ENCODE data around the gene MGAM2.

MGAM2 gene

GRCh38 chr7:142172932-142173331, 61.4 kb downstream of the MGAM2 start:
- no peak overlapping the region for H3K4me3 ChIP-seq (replicated peaks; ENCODE audit: low read depth, low read length)

DNA sequence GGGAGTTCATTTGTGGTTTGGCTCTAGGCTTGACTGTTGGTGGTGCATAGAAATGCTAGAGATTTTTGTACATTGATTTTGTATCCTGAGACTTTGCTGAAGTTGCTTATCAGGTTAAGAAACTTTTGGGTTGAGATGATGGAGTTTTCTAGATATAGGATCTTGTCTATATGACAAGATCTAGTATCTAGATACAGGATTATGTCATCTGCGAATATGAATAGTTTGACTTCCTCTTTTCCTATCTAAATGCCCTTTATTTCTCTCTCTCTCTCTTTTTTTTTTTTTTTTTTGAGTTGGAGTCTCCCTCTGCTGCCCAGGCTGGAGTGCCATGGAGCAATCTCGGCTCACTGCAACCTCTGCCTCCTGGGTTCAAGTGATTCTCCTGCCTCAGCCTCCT, 62.9 kb downstream of the MGAM2 start:
- TF ChIP-seq CTCF (IDR thresholded peaks at IDR 0.05; ENCODE audit: low read length, missing control alignments): no peak
- no peak for DNase-seq (ENCODE audit: low read depth)
- H3K4me3 ChIP-seq (replicated peaks; ENCODE audit: low read depth, low read length): no peak overlapping the region

More at GRCh38 chr7:142172932-142173331, 61.4 kb downstream of the MGAM2 start:
- no peak for DNase-seq (ENCODE audit: low read depth)
- no peak for TF ChIP-seq CTCF (IDR thresholded peaks at IDR 0.05; ENCODE audit: low read length, missing control alignments)

GRCh38 chr7:142175594-142175993, 64.1 kb downstream of the MGAM2 start:
- DNase-seq (ENCODE audit: low read depth): no peak
- H3K4me3 ChIP-seq (replicated peaks; ENCODE audit: low read depth, low read length): no peak overlapping the region
- no peak for TF ChIP-seq CTCF (IDR thresholded peaks at IDR 0.05; ENCODE audit: low read length, missing control alignments)

DNA sequence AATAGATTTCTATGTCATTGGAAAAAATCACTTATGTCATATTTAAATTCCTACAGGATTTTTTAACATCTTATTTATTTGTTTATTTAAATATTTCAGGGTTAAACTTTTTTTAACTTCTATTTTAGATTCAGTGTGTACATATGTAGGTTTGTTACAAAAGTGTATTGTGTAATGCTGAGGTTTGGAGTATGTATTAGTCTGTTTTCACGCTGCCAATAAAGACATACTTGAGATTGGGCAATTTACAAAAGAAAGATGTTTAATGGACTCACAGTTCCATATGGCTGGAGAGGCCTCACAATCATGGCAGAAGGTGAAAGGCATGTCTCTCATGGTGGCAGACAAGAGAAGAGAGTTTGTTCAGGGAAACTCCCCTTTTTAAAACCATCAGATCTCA, 65.4 kb downstream of the MGAM2 start:
- no peak for DNase-seq (ENCODE audit: low read depth)
- TF ChIP-seq CTCF (IDR thresholded peaks at IDR 0.05; ENCODE audit: low read length, missing control alignments): no peak

GRCh38 chr7:142177869-142178268, 66.4 kb downstream of the MGAM2 start:
- no peak for DNase-seq (ENCODE audit: low read depth)
- H3K4me3 ChIP-seq (replicated peaks; ENCODE audit: low read depth, low read length): no peak overlapping the region
- TF ChIP-seq CTCF (IDR thresholded peaks at IDR 0.05; ENCODE audit: low read length, missing control alignments): no peak

More for the DNA sequence above, 65.4 kb downstream of the MGAM2 start:
- no peak overlapping the region for H3K4me3 ChIP-seq (replicated peaks; ENCODE audit: low read depth, low read length)

DNA sequence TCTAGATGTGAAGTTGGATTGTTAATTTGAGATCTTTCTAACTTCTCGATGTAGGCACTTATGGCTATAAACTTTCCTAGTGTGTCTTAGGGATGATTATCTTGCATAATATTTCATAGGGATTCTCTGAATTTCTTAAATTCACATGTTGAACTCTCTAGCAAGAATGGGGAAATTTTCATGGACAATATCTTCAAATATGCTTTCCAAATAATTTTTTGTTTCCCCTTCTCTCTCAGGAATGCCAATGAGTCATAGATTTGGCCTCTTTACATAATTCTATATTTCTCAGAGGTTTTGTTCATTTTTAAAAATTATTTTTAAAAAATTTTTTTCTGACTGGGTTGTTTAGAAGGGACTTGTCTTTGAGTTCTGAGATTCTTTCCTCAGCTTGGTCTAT, 68.9 kb downstream of the MGAM2 start:
- no peak overlapping the region for H3K4me3 ChIP-seq (replicated peaks; ENCODE audit: low read depth, low read length)
- TF ChIP-seq CTCF (IDR thresholded peaks at IDR 0.05; ENCODE audit: low read length, missing control alignments): no peak
- no peak for DNase-seq (ENCODE audit: low read depth)

DNA sequence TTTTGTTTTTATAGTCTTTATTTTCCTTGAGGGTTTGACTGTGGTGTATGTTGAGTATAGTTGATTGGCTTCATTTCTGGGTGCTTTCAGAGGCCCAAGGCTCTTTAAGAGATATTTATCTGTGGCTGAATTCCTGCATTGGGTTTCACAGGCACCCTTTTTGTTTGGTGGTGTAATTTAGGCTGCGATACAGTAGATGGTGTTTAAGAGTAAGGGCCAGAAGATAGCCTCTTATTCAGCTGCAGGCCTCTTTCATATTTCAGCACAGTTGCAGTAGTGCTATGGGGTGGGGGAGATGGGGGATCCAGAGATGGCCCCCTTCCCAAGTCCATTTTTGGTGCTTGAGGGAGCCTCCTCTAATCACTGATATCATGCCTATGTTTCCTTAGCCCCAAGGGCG, 69.7 kb downstream of the MGAM2 start:
- no peak for DNase-seq (ENCODE audit: low read depth)
- TF ChIP-seq CTCF (IDR thresholded peaks at IDR 0.05; ENCODE audit: low read length, missing control alignments): no peak
- H3K4me3 ChIP-seq (replicated peaks; ENCODE audit: low read depth, low read length): no peak overlapping the region
